ENCODE results near the gene LTA4H.

Gene LTA4H

DNA sequence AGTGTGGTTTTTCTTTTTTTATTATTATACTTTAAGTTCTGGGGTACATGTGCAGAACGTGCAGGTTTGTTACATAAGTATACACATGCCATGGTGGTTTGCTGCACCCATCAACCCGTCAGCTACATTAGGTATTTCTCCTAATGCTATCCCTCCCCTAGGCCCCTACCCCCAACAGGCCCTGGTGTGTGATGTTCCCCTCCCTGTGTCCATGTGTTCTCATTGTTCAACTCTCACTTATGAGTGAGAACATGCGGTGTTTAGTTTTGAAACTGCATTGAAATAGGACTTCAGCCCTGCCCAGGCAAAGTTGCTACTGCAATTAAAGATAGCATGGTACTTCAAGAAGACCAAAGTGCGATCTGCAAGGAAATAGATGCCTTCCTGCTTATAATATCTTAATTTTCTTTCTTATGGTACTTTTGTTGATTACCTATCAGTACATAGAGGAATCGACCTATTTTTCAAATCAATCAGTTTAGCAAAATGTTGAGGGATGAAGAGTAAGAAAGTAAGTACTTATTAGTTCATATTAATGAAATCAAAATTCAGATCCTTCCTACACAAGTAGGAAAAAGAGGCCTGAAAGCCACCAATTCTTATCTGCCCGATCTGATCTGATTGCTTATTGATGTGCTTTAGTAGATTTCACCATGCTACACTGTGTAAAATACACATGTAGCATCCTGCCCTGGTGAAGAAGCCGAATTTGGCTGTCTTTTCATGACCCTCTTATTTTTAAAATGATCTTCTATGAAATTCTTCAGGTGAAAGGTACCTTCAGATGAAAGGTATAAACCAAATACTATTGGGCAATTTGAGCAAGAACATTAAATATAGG lies 1.6 kb downstream of the LTA4H start:
- no peak for DNase-seq (ENCODE audit: low read depth)
- H3K4me3 ChIP-seq (ENCODE audit: control insufficient read depth, low read depth, low read length) = no peak overlapping the region
- TF ChIP-seq CTCF (IDR thresholded peaks at IDR 0.05; ENCODE audit: control insufficient read depth, insufficient read depth, low read depth, low read length, missing control alignments) = no peak

DNA sequence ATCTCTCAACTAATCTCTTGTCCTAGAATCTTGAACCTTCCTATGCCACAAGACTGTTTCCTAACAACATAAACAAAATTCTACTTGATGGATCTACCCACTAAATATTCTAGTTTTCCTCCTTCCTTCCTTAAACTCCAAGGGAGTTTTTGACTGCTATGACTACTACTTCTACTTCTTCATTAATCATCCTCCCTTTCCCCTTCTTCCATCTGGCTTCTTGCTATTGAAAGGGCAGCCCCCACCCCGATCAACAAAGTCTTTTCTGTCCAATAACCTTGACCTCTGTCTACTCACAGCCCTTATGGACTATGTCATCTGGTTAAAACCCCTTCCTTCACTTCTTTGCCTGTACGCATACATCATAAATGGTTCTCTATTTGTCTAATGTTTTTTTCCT lies 5.6 kb downstream of the LTA4H start:
- no peak for DNase-seq (ENCODE audit: low read depth)
- H3K4me3 ChIP-seq (ENCODE audit: control insufficient read depth, low read depth, low read length) = no peak overlapping the region
- no peak for TF ChIP-seq CTCF (IDR thresholded peaks at IDR 0.05; ENCODE audit: control insufficient read depth, insufficient read depth, low read depth, low read length, missing control alignments)

DNA sequence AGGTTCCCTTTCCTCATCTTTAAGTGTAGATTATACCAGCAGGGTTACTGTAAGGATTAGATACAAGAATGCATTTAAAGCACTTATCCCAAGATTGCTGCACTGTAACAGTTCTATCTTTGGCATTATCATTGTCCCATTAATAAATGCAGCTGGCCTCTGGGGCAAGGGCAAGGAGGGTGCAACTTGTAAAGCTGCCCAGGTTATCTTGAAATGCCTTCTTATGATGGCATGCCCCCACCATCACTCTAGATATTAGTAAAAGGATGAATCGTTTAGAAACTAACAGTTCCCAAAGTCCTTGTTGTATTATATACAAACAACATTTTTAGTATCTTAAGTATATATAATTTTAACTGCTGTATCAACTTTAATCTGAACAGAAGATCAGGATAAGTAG lies 6.8 kb downstream of the LTA4H start:
- TF ChIP-seq CTCF (IDR thresholded peaks at IDR 0.05; ENCODE audit: control insufficient read depth, insufficient read depth, low read depth, low read length, missing control alignments) = no peak
- H3K4me3 ChIP-seq (ENCODE audit: control insufficient read depth, low read depth, low read length) = no peak overlapping the region
- no peak for DNase-seq (ENCODE audit: low read depth)

DNA sequence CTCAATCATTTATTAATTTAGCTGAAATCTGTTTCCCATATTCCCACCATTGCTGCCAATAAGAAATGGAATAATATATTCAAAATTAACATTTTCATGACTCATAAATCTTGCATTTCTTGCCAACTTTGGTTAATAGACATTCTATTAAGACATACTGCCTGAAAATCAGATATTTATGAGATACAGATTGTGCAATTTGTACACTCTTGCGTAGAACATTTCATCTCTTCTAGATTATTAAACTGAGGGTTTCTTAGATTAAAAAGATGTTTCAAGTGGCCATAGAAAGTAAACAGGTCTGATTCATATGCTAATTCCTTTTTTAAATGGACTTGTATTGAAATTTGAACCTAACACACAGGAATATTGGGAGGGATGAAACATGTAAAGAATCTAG lies 9.1 kb downstream of the LTA4H start:
- no peak for DNase-seq (ENCODE audit: low read depth)
- no peak overlapping the region for H3K4me3 ChIP-seq (ENCODE audit: control insufficient read depth, low read depth, low read length)
- no peak for TF ChIP-seq CTCF (IDR thresholded peaks at IDR 0.05; ENCODE audit: control insufficient read depth, insufficient read depth, low read depth, low read length, missing control alignments)

DNA sequence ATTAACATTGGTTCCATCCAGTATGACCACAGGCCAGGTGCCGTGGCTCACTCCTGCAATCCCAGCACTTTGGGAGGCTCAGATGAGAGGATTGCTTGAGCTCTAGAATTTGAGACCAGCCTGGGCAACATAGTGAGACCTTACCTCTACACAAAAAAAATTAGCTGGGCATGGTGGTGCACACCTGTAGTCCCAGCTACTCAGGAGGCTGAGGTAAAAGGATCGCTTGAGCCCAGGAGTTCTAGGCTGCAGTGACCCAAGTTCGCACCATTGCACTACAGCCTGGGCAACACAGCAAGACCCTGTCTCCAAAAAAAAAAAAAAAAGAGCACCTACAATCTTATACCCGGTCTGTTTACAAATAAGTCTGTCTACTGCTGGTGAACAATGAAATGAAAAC lies 9.9 kb downstream of the LTA4H start:
- DNase-seq (ENCODE audit: low read depth) = no peak
- TF ChIP-seq CTCF (IDR thresholded peaks at IDR 0.05; ENCODE audit: control insufficient read depth, insufficient read depth, low read depth, low read length, missing control alignments) = no peak
- H3K4me3 ChIP-seq (ENCODE audit: control insufficient read depth, low read depth, low read length) = no peak overlapping the region

DNA sequence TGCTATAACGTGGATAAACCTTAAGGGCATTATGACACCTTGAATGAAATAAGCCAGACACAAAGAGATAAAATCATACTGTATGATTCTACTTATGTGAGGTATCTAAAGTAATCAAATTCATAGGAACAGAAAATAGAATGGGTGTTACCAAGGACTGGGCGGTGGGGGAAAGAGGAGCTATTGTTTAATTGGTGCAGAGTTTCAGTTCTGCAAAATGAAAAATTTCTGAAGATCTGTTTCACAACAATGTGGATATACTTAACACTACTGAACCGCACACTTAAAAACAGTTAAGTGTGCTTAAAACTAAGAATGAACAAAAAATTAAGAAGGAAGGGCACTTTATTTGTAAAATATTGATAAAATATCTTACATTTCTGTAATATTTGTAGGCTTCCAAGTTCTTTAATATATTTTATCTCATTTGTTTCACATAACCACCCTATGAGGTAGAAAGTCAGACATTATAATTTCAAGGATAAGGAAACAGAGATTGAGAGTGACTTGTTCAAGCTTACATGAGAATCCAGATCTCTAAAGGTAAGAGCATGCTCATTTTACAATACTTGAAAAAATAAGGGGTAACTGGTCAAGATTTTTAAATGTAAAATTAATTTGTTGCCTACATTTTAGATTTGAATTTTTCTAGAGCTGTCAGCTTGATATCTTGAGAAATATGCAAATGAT lies 14.9 kb downstream of the LTA4H start:
- TF ChIP-seq CTCF (IDR thresholded peaks at IDR 0.05; ENCODE audit: control insufficient read depth, insufficient read depth, low read depth, low read length, missing control alignments) = no peak
- H3K4me3 ChIP-seq (ENCODE audit: control insufficient read depth, low read depth, low read length) = no peak overlapping the region
- no peak for DNase-seq (ENCODE audit: low read depth)

Measured in AG09309 (cell line).